Measurements from ENCODE around the gene MATR3.
"Not testable (repeated sequence)": the region's sequence is repeated elsewhere in the genome, so short reads cannot be mapped to it uniquely, and the experiment has no call there.

MATR3 gene

GRCh38 chr5:139354186-139354585 is 60.6 kb downstream of the MATR3 start:
- no peak for DNase-seq

GRCh38 chr5:139355900-139356299 is 62.4 kb downstream of the MATR3 start:
- not testable (repeated sequence) for DNase-seq

GRCh38 chr5:139358064-139358463 is 64.5 kb downstream of the MATR3 start:
- DNase-seq = no peak

GRCh38 chr5:139360384-139360783 is 66.8 kb downstream of the MATR3 start:
- no peak for DNase-seq

GRCh38 chr5:139361835-139362429 is 68.4 kb downstream of the MATR3 start:
- DNase-seq = no peak

- no peak for DNase-seq
These were observed 70.4 kb downstream of the MATR3 start for GRCh38 chr5:139363937-139364336.

GRCh38 chr5:139364466-139364865 is 70.9 kb downstream of the MATR3 start:
- DNase-seq = no peak

GRCh38 chr5:139368613-139369012 is 75.1 kb downstream of the MATR3 start:
- DNase-seq = no peak

- DNase-seq = peak; percentile 63
These were observed 75.6 kb downstream of the MATR3 start for GRCh38 chr5:139369181-139369580.

GRCh38 chr5:139371482-139372435 is 78.2 kb downstream of the MATR3 start:
- DNase-seq = no peak

- DNase-seq = no peak
These were observed 81.4 kb downstream of the MATR3 start for GRCh38 chr5:139374909-139375308.

GRCh38 chr5:139376364-139376763 is 82.8 kb downstream of the MATR3 start:
- no peak for DNase-seq

- DNase-seq = no peak
These were observed 83.7 kb downstream of the MATR3 start for GRCh38 chr5:139377226-139377625.

- no peak for DNase-seq
These were observed 84.7 kb downstream of the MATR3 start for GRCh38 chr5:139378101-139378825.

GRCh38 chr5:139378941-139379361 is 85.4 kb downstream of the MATR3 start:
- no peak for DNase-seq

- DNase-seq = no peak
These were observed 86.3 kb downstream of the MATR3 start for GRCh38 chr5:139379626-139380449.
